GM23338 (cell line): ENCODE measurements around the gene ATG2A. TPM values are rescaled to one million over a fixed set of nuclear protein-coding genes. Genes with fewer than 3 reads are reported as not detected.

Experiments
- ATAC-seq: fragments of 200-7000 bp; cut with Tn5 transposase; 3 replicates; pipeline ENCODE4 v1.9.1; 2020
- DNase-seq: peaks from one replicate; pipeline ENCODE4 v3.0.0-alpha.2; 2015; ENCODE audit warnings: low spot score
- H2AFZ ChIP-seq: fragments of 200-600 bp; sonication (generic); 2 replicates; pipeline ENCODE4 v1.8.0; 2016; ENCODE audit warnings: antibody characterized with exemption, mild to moderate bottlenecking, moderate library complexity
- H3F3A ChIP-seq: fragments of 200-600 bp; sonication (generic); replicated peaks from 2 replicates; pipeline ENCODE4 v1.8.0; 2017; ENCODE audit warnings: antibody characterized with exemption, mixed run types, low read depth
- H3K27ac ChIP-seq: fragments of 200-600 bp; sonication (generic); 2 replicates; pipeline ENCODE4 v1.6.1; 2016; ENCODE audit warnings: low read depth
- H3K27me3 ChIP-seq: fragments of 200-600 bp; sonication (generic); 2 replicates; pipeline ENCODE4 v1.8.0; 2016; ENCODE audit warnings: mild to moderate bottlenecking, mixed run types, moderate library complexity; ENCODE audit not compliant: insufficient read depth
- H3K36me3 ChIP-seq: fragments of 200-600 bp; sonication (generic); 2 replicates; pipeline ENCODE4 v1.8.0; 2016; ENCODE audit warnings: mild to moderate bottlenecking; ENCODE audit not compliant: insufficient read depth
- H3K4me1 ChIP-seq: fragments of 200-600 bp; sonication (generic); 2 replicates; pipeline ENCODE4 v1.8.0; 2016; ENCODE audit warnings: mild to moderate bottlenecking, moderate library complexity; ENCODE audit not compliant: insufficient read depth
- H3K4me2 ChIP-seq: fragments of 200-600 bp; sonication (generic); 2 replicates; pipeline ENCODE4 v1.7.1; 2017; ENCODE audit warnings: mixed run types
- H3K4me3 ChIP-seq: fragments of 200-600 bp; sonication (generic); 2 replicates; pipeline ENCODE4 v1.6.1; 2016; ENCODE audit warnings: mixed run types
- H3K79me2 ChIP-seq: fragments of 200-600 bp; sonication (generic); replicated peaks from 2 replicates; pipeline ENCODE4 v1.8.0; 2017; ENCODE audit warnings: mild to moderate bottlenecking; ENCODE audit not compliant: insufficient read depth
- H3K9me2 ChIP-seq: fragments of 200-600 bp; sonication (generic); 2 replicates; pipeline ENCODE4 v1.8.0; 2017; ENCODE audit not compliant: insufficient read depth
- H4K20me1 ChIP-seq: fragments of 200-600 bp; sonication (generic); replicated peaks from 2 replicates; pipeline ENCODE4 v1.8.0; 2017; ENCODE audit warnings: mild to moderate bottlenecking; ENCODE audit not compliant: insufficient read depth
- H3K27ac Mint-ChIP-seq: 2 replicates; pipeline ENCODE4 v1.8.0; 2020; ENCODE audit warnings: inconsistent platforms, mild to moderate bottlenecking, moderate library complexity, mixed read lengths
- H3K27me3 Mint-ChIP-seq: 3 replicates; pipeline ENCODE4 v1.8.0; 2022; ENCODE audit warnings: low read depth, mild to moderate bottlenecking, moderate library complexity, mixed read lengths, inconsistent platforms; ENCODE audit not compliant: insufficient read depth, poor library complexity
- H3K36me3 Mint-ChIP-seq: 3 replicates; pipeline ENCODE4 v1.8.0; 2021; ENCODE audit warnings: low read depth, mild to moderate bottlenecking, inconsistent platforms, moderate library complexity, mixed read lengths
- H3K4me1 Mint-ChIP-seq: 3 replicates; pipeline ENCODE4 v1.8.0; 2020; ENCODE audit warnings: mild to moderate bottlenecking, inconsistent platforms, mixed read lengths
- H3K4me3 Mint-ChIP-seq: 3 replicates; pipeline ENCODE4 v1.8.0; 2021; ENCODE audit warnings: moderate library complexity, mild to moderate bottlenecking, inconsistent platforms, mixed read lengths
- H3K9me3 Mint-ChIP-seq: 3 replicates; pipeline ENCODE4 v1.8.0; 2020; ENCODE audit warnings: moderate library complexity, mild to moderate bottlenecking, inconsistent platforms, mixed read lengths
- CREB1 ChIP-seq: fragments of 250-450 bp; sonication (Bioruptor Pico); IDR thresholded peaks from 2 replicates; pipeline ENCODE4 v1.5.0; 2020; ENCODE audit warnings: low read depth, mild to moderate bottlenecking, moderate library complexity
- CTCF ChIP-seq, 2 experiments: fragments of 200-600 bp in 1 of 2; sonication (generic) in 1 of 2; conservative IDR thresholded peaks; 2 replicates each; pipeline versions ENCODE4 v1.5.1 to v1.6.1; 2016 to 2017; ENCODE audit warnings: antibody characterized with exemption in 2 of 2, low read depth in 2 of 2, mild to moderate bottlenecking in 2 of 2, moderate library complexity in 1 of 2
- EZH2 ChIP-seq: fragments of 200-600 bp; sonication (generic); IDR thresholded peaks from one replicate; pipeline ENCODE4 v1.8.0; 2017; ENCODE audit warnings: antibody characterized with exemption, mild to moderate bottlenecking, low read depth; ENCODE audit not compliant: unreplicated experiment
- JUNB ChIP-seq: IDR thresholded peaks from one replicate; pipeline ENCODE4 v1.6.1; 2016; ENCODE audit warnings: antibody characterized with exemption; ENCODE audit not compliant: unreplicated experiment
- POLR2AphosphoS5 ChIP-seq: IDR thresholded peaks from 2 replicates; pipeline ENCODE4 v1.6.1; 2016; ENCODE audit warnings: antibody characterized with exemption, low read depth
- STAT1 ChIP-seq: IDR thresholded peaks from one replicate; pipeline ENCODE4 v1.6.1; 2016; ENCODE audit warnings: antibody characterized with exemption; ENCODE audit not compliant: unreplicated experiment
- ZNF114 ChIP-seq: fragments of 250-450 bp; sonication (Bioruptor Pico); IDR thresholded peaks from 2 replicates; pipeline ENCODE4 v1.5.0; 2020; ENCODE audit warnings: mild to moderate bottlenecking, moderate library complexity
- ZNF331 ChIP-seq: fragments of 250-450 bp; sonication (Bioruptor Pico); IDR thresholded peaks from 2 replicates; pipeline ENCODE4 v1.5.0; 2020; ENCODE audit warnings: low read depth, mild to moderate bottlenecking, moderate library complexity
- ZNF462 ChIP-seq: fragments of 250-450 bp; sonication (Bioruptor Pico); IDR thresholded peaks from 2 replicates; pipeline ENCODE4 v1.5.0; 2020; ENCODE audit warnings: mild to moderate bottlenecking, moderate library complexity
- polyA plus RNA-seq: library from polyadenylated mRNA; unstranded; fragments of >200 nt; fragmentation: Nextera tagmentation; extraction: Ambion mirVana; gene quantifications from 2 replicates; pipeline ENCODE4 v1.2.1, GENCODE V29; 2016
- total RNA-seq: library from RNA; depleted of rRNA; stranded (reverse); fragments of >200 nt; shearing (Covaris generic); gene quantifications from 2 replicates; pipeline ENCODE4 v1.2.3, GENCODE V29; 2014

The ATG2A gene
- total and polyA plus RNA-seq, 2 experiments from 2014 or later = 8.7 to 31.7 TPM

- TF ChIP-seq STAT1 (no peak), JUNB (no peak), ZNF462 (CRISPR knock-in tag) (no peak)
Measured at GRCh38 chr11:64921384-64921783, 4.4 kb upstream of the ATG2A start (continued).

- ATAC-seq (no peak), DNase-seq (no peak)
- Histone ChIP-seq H3K79me2 (no peaks in the 10 kb centered on the region; the same call in 1 of the 2 replicates), H2AFZ (no peak overlapping the region), H3K36me3 (no peaks in the 10 kb centered on the region), H4K20me1 (no peaks in the 10 kb centered on the region), H3K9me2 (no peaks in the 10 kb centered on the region), H3K4me1 (peaks cover 12% of the 10 kb centered on the region), H3K4me2 (no peak overlapping the region), H3K4me3 (no peak overlapping the region), H3F3A (no peaks in the 10 kb centered on the region), H3K27me3 (no peaks in the 10 kb centered on the region), H3K27ac (no peak overlapping the region)
- H3K27me3 Mint-ChIP-seq = peaks cover 14% of the 10 kb centered on the region
- H3K36me3 Mint-ChIP-seq = no peaks in the 10 kb centered on the region
- peaks cover 21% of the 10 kb centered on the region for H3K4me1 Mint-ChIP-seq
- no peak overlapping the region for H3K4me3 Mint-ChIP-seq
- H3K9me3 Mint-ChIP-seq = no peaks in the 10 kb centered on the region; the same call in 2 of the 3 replicates
- no peak overlapping the region for H3K27ac Mint-ChIP-seq
- TF ChIP-seq ZNF331 (CRISPR knock-in tag) = no peak
- TF ChIP-seq CREB1 (CRISPR knock-in tag) = no peak
- TF ChIP-seq EZH2 = no peak
- TF ChIP-seq ZNF462 (CRISPR knock-in tag) = no peak
- TF ChIP-seq JUNB = no peak
- TF ChIP-seq ZNF114 (CRISPR knock-in tag) = no peak
- TF ChIP-seq POLR2AphosphoS5 = no peak
- TF ChIP-seq CTCF (conservative IDR thresholded peaks at IDR 0.05; ENCODE audit: low read depth in 2 of 2) = no peak
Measured at GRCh38 chr11:64920124-64920523, 3.1 kb upstream of the ATG2A start.
